IPS-18a (cell line): ENCODE measurements around the gene NKAIN1.

Source experiments
- H3K27ac ChIP-seq: one replicate; pipeline ENCODE4 v1.5.1; 2013; ENCODE audit warnings: low read length
- H3K27me3 ChIP-seq: one replicate; pipeline ENCODE4 v1.6.1; 2013; ENCODE audit warnings: mild to moderate bottlenecking, low read length; ENCODE audit not compliant: control insufficient read depth, insufficient read depth
- H3K36me3 ChIP-seq: one replicate; pipeline ENCODE4 v1.6.1; 2013; ENCODE audit warnings: low read depth, low read length; ENCODE audit not compliant: control insufficient read depth
- H3K4me1 ChIP-seq: one replicate; pipeline ENCODE4 v1.6.1; 2013; ENCODE audit warnings: low read depth, low read length; ENCODE audit not compliant: control insufficient read depth
- H3K4me3 ChIP-seq: one replicate; pipeline ENCODE4 v1.5.1; 2013; ENCODE audit warnings: low read length
- H3K9ac ChIP-seq: one replicate; pipeline ENCODE4 v1.6.1; 2013; ENCODE audit warnings: mild to moderate bottlenecking, low read length, moderate library complexity
- H3K9me3 ChIP-seq: one replicate; pipeline ENCODE4 v1.6.1; 2013; ENCODE audit warnings: low read depth, low read length; ENCODE audit not compliant: control insufficient read depth

The NKAIN1 gene

DNA sequence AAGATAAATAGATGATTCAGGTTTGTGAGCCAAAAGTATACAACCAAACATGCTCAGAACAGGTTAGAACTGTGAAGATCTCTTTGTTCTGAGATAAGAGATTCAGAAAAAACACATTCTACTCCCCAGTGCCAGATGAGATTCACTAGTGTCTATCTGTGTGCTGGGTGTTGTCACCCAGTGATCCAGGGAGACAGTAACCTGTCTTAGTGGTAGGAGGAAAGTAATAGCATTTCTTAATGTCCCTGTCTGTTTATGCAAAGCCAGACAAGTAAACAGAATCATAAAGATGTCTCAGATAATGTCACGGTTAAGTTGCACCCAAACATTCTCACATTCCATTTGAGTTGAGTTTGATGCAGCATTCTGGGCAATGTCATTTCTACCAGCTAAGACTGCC, 18.9 kb upstream of the NKAIN1 start:
- no peaks in the 10 kb centered on the region for H3K27me3 ChIP-seq
- no peak overlapping the region for H3K27ac ChIP-seq
- H3K4me1 ChIP-seq = no peaks in the 10 kb centered on the region
- H3K36me3 ChIP-seq = peaks cover 58% of the 10 kb centered on the region
- no peaks in the 10 kb centered on the region for H3K9me3 ChIP-seq
- no peak overlapping the region for H3K9ac ChIP-seq
- no peak overlapping the region for H3K4me3 ChIP-seq

DNA sequence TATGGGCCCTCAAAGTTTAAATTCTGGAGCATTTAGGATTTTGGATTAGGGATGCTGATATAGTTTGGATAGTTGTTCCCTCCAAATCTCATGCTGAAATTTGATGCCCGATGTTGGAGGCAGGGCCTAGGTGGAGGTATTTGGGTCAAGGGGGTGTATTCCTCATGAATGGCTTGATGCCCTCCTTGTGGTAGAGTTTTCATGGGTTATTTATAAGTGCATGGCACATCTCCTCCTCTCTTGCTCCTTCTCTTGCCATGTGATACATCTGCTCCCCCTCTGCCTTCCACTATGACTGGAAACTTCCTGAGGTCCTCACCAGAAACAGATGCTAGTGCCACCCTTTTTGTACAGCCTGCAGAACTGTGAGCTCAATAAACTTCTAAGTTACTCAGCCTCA, 17.5 kb upstream of the NKAIN1 start:
- Histone ChIP-seq H3K27ac (no peak overlapping the region), H3K4me1 (no peaks in the 10 kb centered on the region), H3K36me3 (peaks cover 48% of the 10 kb centered on the region), H3K4me3 (no peak overlapping the region), H3K27me3 (no peaks in the 10 kb centered on the region), H3K9me3 (no peaks in the 10 kb centered on the region), H3K9ac (no peak overlapping the region)

DNA sequence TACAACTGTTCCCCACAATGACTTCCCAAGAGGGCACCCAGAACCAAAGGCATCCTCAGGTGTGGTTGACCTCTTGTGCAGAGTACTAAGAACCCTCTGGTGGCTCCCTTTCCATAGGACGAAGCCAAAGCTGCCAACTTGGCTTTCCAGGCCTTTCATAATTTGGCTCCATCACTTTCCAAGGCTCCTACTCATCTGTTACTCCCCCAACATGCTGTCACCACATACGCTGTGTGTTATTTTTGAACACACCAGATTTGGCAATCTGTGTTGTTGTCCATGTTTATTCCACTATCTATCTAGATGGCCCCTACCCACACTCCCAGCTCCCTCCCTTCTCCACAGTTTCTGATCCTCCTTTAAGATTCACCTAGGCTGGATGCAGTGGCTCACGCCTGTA, 10.2 kb upstream of the NKAIN1 start:
- Histone ChIP-seq H3K4me3 (no peak overlapping the region), H3K9me3 (no peaks in the 10 kb centered on the region), H3K27ac (no peak overlapping the region), H3K36me3 (no peaks in the 10 kb centered on the region), H3K27me3 (no peaks in the 10 kb centered on the region), H3K4me1 (no peaks in the 10 kb centered on the region), H3K9ac (no peak overlapping the region)

GRCh38 chr1:31248276-31248675, 8.6 kb upstream of the NKAIN1 start:
- H3K27ac ChIP-seq = no peak overlapping the region
- no peak overlapping the region for H3K4me3 ChIP-seq
- no peaks in the 10 kb centered on the region for H3K4me1 ChIP-seq

GRCh38 chr1:31244326-31244725, 4.6 kb upstream of the NKAIN1 start:
- H3K27ac ChIP-seq = no peak overlapping the region
- no peaks in the 10 kb centered on the region for H3K36me3 ChIP-seq
- no peaks in the 10 kb centered on the region for H3K9me3 ChIP-seq
- peaks cover 10% of the 10 kb centered on the region for H3K27me3 ChIP-seq
- H3K4me1 ChIP-seq = no peaks in the 10 kb centered on the region
- H3K4me3 ChIP-seq = no peak overlapping the region
- H3K9ac ChIP-seq = no peak overlapping the region

More at GRCh38 chr1:31248276-31248675, 8.6 kb upstream of the NKAIN1 start:
- Histone ChIP-seq H3K9me3 (no peaks in the 10 kb centered on the region), H3K27me3 (no peaks in the 10 kb centered on the region), H3K9ac (no peak overlapping the region), H3K36me3 (no peaks in the 10 kb centered on the region)

GRCh38 chr1:31243501-31244286, 4.0 kb upstream of the NKAIN1 start:
- H3K4me3 ChIP-seq = no peak overlapping the region
- H3K9me3 ChIP-seq = no peaks in the 10 kb centered on the region
- H3K27me3 ChIP-seq = peaks cover 14% of the 10 kb centered on the region
- H3K4me1 ChIP-seq = no peaks in the 10 kb centered on the region
- no peaks in the 10 kb centered on the region for H3K36me3 ChIP-seq
- H3K9ac ChIP-seq = no peak overlapping the region
- no peak overlapping the region for H3K27ac ChIP-seq

GRCh38 chr1:31241321-31241720, 1.6 kb upstream of the NKAIN1 start:
- peaks cover 23% of the 10 kb centered on the region for H3K27me3 ChIP-seq
- no peaks in the 10 kb centered on the region for H3K4me1 ChIP-seq
- no peaks in the 10 kb centered on the region for H3K9me3 ChIP-seq
- H3K36me3 ChIP-seq = no peaks in the 10 kb centered on the region
- H3K9ac ChIP-seq = no peak overlapping the region
- no peak overlapping the region for H3K4me3 ChIP-seq
- H3K27ac ChIP-seq = no peak overlapping the region

GRCh38 chr1:31238986-31239613, 587 bp downstream of the NKAIN1 start:
- Histone ChIP-seq H3K27me3 (peaks cover 23% of the 10 kb centered on the region), H3K36me3 (no peaks in the 10 kb centered on the region), H3K27ac (no peak overlapping the region), H3K9me3 (no peaks in the 10 kb centered on the region), H3K9ac (peak overlapping the region; percentile 65), H3K4me1 (no peaks in the 10 kb centered on the region), H3K4me3 (peak overlapping the region; percentile 85)

DNA sequence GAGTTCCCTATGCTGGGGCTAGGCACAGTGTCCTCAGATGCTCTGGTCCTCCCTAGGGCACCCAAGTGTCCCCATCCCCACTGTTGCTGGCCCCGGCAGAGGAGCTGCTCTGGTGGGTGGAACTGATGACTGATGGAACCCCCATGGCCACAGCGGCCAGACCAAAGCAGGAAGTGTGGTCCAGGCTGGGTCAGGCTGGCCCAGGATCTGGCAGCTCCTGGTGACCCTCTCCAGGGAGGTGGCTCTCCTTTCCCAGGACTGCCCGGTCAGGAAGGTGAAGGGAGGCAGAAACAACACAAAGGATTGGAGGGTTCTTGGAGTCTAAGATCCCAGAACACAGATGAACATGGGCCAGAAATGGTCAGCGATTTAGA, 1.1 kb downstream of the NKAIN1 start:
- peaks cover 23% of the 10 kb centered on the region for H3K27me3 ChIP-seq
- peak overlapping the region; percentile 85 for H3K4me3 ChIP-seq
- H3K4me1 ChIP-seq = no peaks in the 10 kb centered on the region
- no peaks in the 10 kb centered on the region for H3K36me3 ChIP-seq
- H3K9me3 ChIP-seq = no peaks in the 10 kb centered on the region
- H3K9ac ChIP-seq = peak overlapping the region; percentile 65
- no peak overlapping the region for H3K27ac ChIP-seq

DNA sequence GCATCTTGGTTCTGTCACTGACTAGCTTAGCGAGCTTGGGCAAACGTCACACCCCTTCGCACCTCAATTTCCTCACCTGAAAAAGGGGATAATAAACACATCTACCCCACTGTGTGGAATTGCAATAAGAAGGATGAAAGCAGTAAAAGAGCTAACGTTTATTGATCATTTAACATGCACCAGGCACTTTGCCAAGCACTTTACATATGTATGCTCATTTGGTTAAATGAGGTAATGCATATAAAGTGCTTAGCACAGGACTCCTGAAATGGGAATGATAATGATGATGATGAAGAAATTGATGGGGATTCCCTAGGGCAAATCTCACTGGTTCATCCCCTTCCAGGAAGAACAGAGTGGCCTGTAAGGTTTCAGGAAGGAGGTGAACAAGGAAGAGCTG, 4.8 kb downstream of the NKAIN1 start:
- Histone ChIP-seq H3K4me1 (no peaks in the 10 kb centered on the region), H3K9ac (no peak overlapping the region), H3K27ac (no peak overlapping the region), H3K4me3 (no peak overlapping the region), H3K9me3 (no peaks in the 10 kb centered on the region), H3K27me3 (peaks cover 13% of the 10 kb centered on the region), H3K36me3 (no peaks in the 10 kb centered on the region)

- no peaks in the 10 kb centered on the region for H3K9me3 ChIP-seq
These were observed 5.5 kb downstream of the NKAIN1 start for GRCh38 chr1:31234123-31234708.

GRCh38 chr1:31232689-31233088, 7.0 kb downstream of the NKAIN1 start:
- Histone ChIP-seq H3K4me1 (no peaks in the 10 kb centered on the region), H3K9ac (no peak overlapping the region), H3K36me3 (no peaks in the 10 kb centered on the region), H3K27ac (no peak overlapping the region), H3K4me3 (no peak overlapping the region), H3K9me3 (no peaks in the 10 kb centered on the region), H3K27me3 (no peaks in the 10 kb centered on the region)

More at GRCh38 chr1:31234123-31234708, 5.5 kb downstream of the NKAIN1 start:
- Histone ChIP-seq H3K27ac (no peak overlapping the region), H3K36me3 (no peaks in the 10 kb centered on the region), H3K9ac (no peak overlapping the region), H3K27me3 (peaks cover 13% of the 10 kb centered on the region), H3K4me1 (no peaks in the 10 kb centered on the region), H3K4me3 (no peak overlapping the region)
